ENCODE results near the gene SFSWAP.

- TF ChIP-seq CTCF (IDR thresholded peaks at IDR 0.05; ENCODE audit: insufficient read depth, low read length) (no peak), POLR2AphosphoS5 (IDR thresholded peaks at IDR 0.05; ENCODE audit: low read depth) (no peak)
Observed at GRCh38 chr12:131756441-131756840, 45.6 kb downstream of the SFSWAP start.

Data from HL-60 (cell line).